Measurements from ENCODE around the gene NOL11. TPM values are rescaled to one million over a fixed set of nuclear protein-coding genes. Genes with fewer than 3 reads are reported as not detected.

Gene NOL11
- total RNA-seq, 2 experiments from 2014 or later, result 64.9 to 65.5 TPM

GRCh38 chr17:67770539-67770938 is 52.8 kb downstream of the NOL11 start:
- no peak for TF ChIP-seq CTCF (conservative IDR thresholded peaks at IDR 0.05; ENCODE audit: low read length)
- Histone ChIP-seq H3K9me3 (ENCODE audit: low read length) (no peaks in the 10 kb centered on the region), H2AFZ (ENCODE audit: low read length) (no peak overlapping the region), H3K36me3 (ENCODE audit: insufficient read depth, low read length) (no peaks in the 10 kb centered on the region), H3K9me2 (ENCODE audit: insufficient read depth, low read length) (no peaks in the 10 kb centered on the region), H3K4me1 (ENCODE audit: insufficient read depth, low read length, poor library complexity, severe bottlenecking) (no peaks in the 10 kb centered on the region), H3K27ac (ENCODE audit: low read depth, low read length, poor library complexity, severe bottlenecking) (no peak overlapping the region), H4K20me1 (ENCODE audit: insufficient read depth, low read length) (no peaks in the 10 kb centered on the region), H3K79me2 (ENCODE audit: insufficient read depth, low read depth, low read length) (no peaks in the 10 kb centered on the region), H3K4me3 (ENCODE audit: low read depth, low read length, poor library complexity, severe bottlenecking) (no peak overlapping the region), H3K4me2 (ENCODE audit: low read length) (no peak overlapping the region)
- CTCF ChIA-PET (ENCODE audit: unreplicated experiment), result no interaction called here
- no TSS peak for BruUV-seq (replicated peaks)
- DNase-seq (ENCODE audit: low spot score), result no peak
- intact Hi-C loops (cut with micrococcal nuclease; ENCODE audit: unreplicated experiment), result no loop called here
- POLR2A ChIA-PET, result interaction anchor here (0.6 kb wide), 1 partner anchor 70 kb away, joined by 4 read pairs; no protein-coding TSS in a partner anchor

GRCh38 chr17:67772679-67773078 is 54.9 kb downstream of the NOL11 start:
- Histone ChIP-seq H3K4me2 (ENCODE audit: low read length) (no peak overlapping the region), H3K4me1 (ENCODE audit: insufficient read depth, low read length, poor library complexity, severe bottlenecking) (no peaks in the 10 kb centered on the region), H3K9me2 (ENCODE audit: insufficient read depth, low read length) (no peaks in the 10 kb centered on the region), H3K36me3 (ENCODE audit: insufficient read depth, low read length) (no peaks in the 10 kb centered on the region), H3K79me2 (ENCODE audit: insufficient read depth, low read depth, low read length) (no peaks in the 10 kb centered on the region), H4K20me1 (ENCODE audit: insufficient read depth, low read length) (no peaks in the 10 kb centered on the region), H3K4me3 (ENCODE audit: low read depth, low read length, poor library complexity, severe bottlenecking) (no peak overlapping the region), H3K27ac (ENCODE audit: low read depth, low read length, poor library complexity, severe bottlenecking) (no peak overlapping the region), H3K9me3 (ENCODE audit: low read length) (no peaks in the 10 kb centered on the region), H2AFZ (ENCODE audit: low read length) (no peak overlapping the region)
- POLR2A ChIA-PET, result no interaction called here
- no TSS peak for BruUV-seq (replicated peaks)
- DNase-seq (ENCODE audit: low spot score), result no peak
- CTCF ChIA-PET (ENCODE audit: unreplicated experiment), result no interaction called here
- intact Hi-C loops (cut with micrococcal nuclease; ENCODE audit: unreplicated experiment), result no loop called here
- TF ChIP-seq CTCF (conservative IDR thresholded peaks at IDR 0.05; ENCODE audit: low read length) (no peak), EZH2phosphoT487 (IDR thresholded peaks at IDR 0.05; ENCODE audit: borderline replicate concordance, low read depth, low read length) (no peak)

- CTCF ChIA-PET (ENCODE audit: unreplicated experiment), result no interaction called here
- TF ChIP-seq CTCF (conservative IDR thresholded peaks at IDR 0.05; ENCODE audit: low read length) (no peak), EZH2phosphoT487 (IDR thresholded peaks at IDR 0.05; ENCODE audit: borderline replicate concordance, low read depth, low read length) (no peak)
- no TSS peak for BruUV-seq (replicated peaks)
- POLR2A ChIA-PET, result interaction anchor here (0.6 to 0.7 kb wide), 2 partner anchors 70 to 260 kb away, joined by 3 to 7 read pairs; no protein-coding TSS in a partner anchor
- no peaks in the 10 kb centered on the region for H3K36me3 ChIP-seq (ENCODE audit: insufficient read depth, low read length)
- no peaks in the 10 kb centered on the region for H4K20me1 ChIP-seq (ENCODE audit: insufficient read depth, low read length)
- H3K4me2 ChIP-seq (ENCODE audit: low read length), result no peak overlapping the region
- H3K27ac ChIP-seq (ENCODE audit: low read depth, low read length, poor library complexity, severe bottlenecking), result no peak overlapping the region
- no peak for DNase-seq (ENCODE audit: low spot score)
- H3K9me2 ChIP-seq (ENCODE audit: insufficient read depth, low read length), result no peaks in the 10 kb centered on the region
- H3K9me3 ChIP-seq (ENCODE audit: low read length), result no peaks in the 10 kb centered on the region
- no peak overlapping the region for H3K4me3 ChIP-seq (ENCODE audit: low read depth, low read length, poor library complexity, severe bottlenecking)
- intact Hi-C loops (cut with micrococcal nuclease; ENCODE audit: unreplicated experiment), result no loop called here
- no peaks in the 10 kb centered on the region for H3K79me2 ChIP-seq (ENCODE audit: insufficient read depth, low read depth, low read length)
- H2AFZ ChIP-seq (ENCODE audit: low read length), result no peak overlapping the region
- H3K4me1 ChIP-seq (ENCODE audit: insufficient read depth, low read length, poor library complexity, severe bottlenecking), result no peaks in the 10 kb centered on the region
Observed at GRCh38 chr17:67773246-67773645, 55.5 kb downstream of the NOL11 start.
